Activated CD4-positive, alpha-beta memory T cell treated with anti-CD3 and anti-CD28 coated beads for 36 hours (primary cell): ENCODE data around the gene KCTD16. TPM values are rescaled to one million over a fixed set of nuclear protein-coding genes. Genes with fewer than 3 reads are reported as not detected.

Experiments
- CTCF ChIA-PET: fragments of 350-600 bp; sonication (Branson Sonifier 250); formaldehyde crosslinking; loops from one replicate; lab custom pipeline; 2021; ENCODE audit warnings: antibody characterized with exemption, inconsistent platforms; lab: Charles Lee
- POLR2A ChIA-PET: fragments of 350-600 bp; sonication (Branson Sonifier 250); formaldehyde crosslinking; loops from one replicate; lab custom pipeline; 2021; ENCODE audit warnings: antibody characterized with exemption; lab: Charles Lee
- DNase-seq: peaks from one replicate; pipeline ENCODE4 v3.0.0-alpha.2; 2020
- H3K27ac Mint-ChIP-seq: one replicate; pipeline ENCODE4 v1.8.0; 2021; ENCODE audit warnings: mixed read lengths
- H3K27me3 Mint-ChIP-seq: one replicate; pipeline ENCODE4 v1.8.0; 2021; ENCODE audit warnings: mixed read lengths
- H3K36me3 Mint-ChIP-seq: one replicate; pipeline ENCODE4 v1.8.0; 2021; ENCODE audit warnings: mixed read lengths
- H3K4me1 Mint-ChIP-seq: one replicate; pipeline ENCODE4 v1.8.0; 2021; ENCODE audit warnings: low read depth, mixed read lengths
- H3K4me3 Mint-ChIP-seq: one replicate; pipeline ENCODE4 v1.8.0; 2021; ENCODE audit warnings: mild to moderate bottlenecking, mixed read lengths
- H3K9me3 Mint-ChIP-seq: one replicate; pipeline ENCODE4 v1.8.0; 2021; ENCODE audit warnings: mixed read lengths
- intact Hi-C: fragments of 100-400 bp; cut with micrococcal nuclease; formaldehyde crosslinking; loops from one replicate; pipeline ENCODE4 v1.15.1; 2023
- total RNA-seq, 2 experiments: library from RNA; stranded (reverse); gene quantifications; one replicate each; pipeline ENCODE4 v1.2.3, GENCODE V29; 2021

The KCTD16 gene
- total RNA-seq, 2 experiments from 2014 or later, result 0.24 to 0.27 TPM

DNA sequence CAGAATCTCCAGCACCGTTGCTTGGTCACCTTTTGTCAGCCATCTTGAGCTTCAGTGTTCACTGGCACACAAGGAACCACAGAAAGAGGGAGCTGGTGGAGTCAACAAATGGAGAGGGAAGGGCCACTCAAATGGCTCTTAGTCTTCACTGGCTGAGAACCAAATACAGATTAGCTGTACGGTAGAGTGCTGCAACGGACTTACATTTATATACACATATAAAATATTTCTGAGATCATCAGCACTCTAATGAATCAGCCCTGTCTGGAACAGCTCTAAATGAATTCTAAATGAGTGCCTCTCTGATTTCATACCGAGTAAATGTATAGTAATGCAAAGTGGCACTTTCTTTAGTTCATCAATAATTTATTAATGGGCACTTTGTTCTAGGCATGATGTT is 24.8 kb downstream of the KCTD16 start:
- ChIA-PET CTCF (interaction anchor here (4.8 kb wide), 1 partner anchor 8 kb away, joined by 29 read pairs; no protein-coding TSS in a partner anchor), POLR2A (no interaction called here)
- H3K27ac Mint-ChIP-seq, result no peak overlapping the region
- no peaks in the 10 kb centered on the region for H3K4me1 Mint-ChIP-seq
- H3K36me3 Mint-ChIP-seq, result no peaks in the 10 kb centered on the region
- no peaks in the 10 kb centered on the region for H3K9me3 Mint-ChIP-seq
- peaks cover 5% of the 10 kb centered on the region for H3K27me3 Mint-ChIP-seq
- intact Hi-C loops, result loop anchor here (10.0 kb wide), 1 partner anchor 1841 kb away; no protein-coding TSS in a partner anchor
- DNase-seq, result no peak
- H3K4me3 Mint-ChIP-seq, result no peak overlapping the region

DNA sequence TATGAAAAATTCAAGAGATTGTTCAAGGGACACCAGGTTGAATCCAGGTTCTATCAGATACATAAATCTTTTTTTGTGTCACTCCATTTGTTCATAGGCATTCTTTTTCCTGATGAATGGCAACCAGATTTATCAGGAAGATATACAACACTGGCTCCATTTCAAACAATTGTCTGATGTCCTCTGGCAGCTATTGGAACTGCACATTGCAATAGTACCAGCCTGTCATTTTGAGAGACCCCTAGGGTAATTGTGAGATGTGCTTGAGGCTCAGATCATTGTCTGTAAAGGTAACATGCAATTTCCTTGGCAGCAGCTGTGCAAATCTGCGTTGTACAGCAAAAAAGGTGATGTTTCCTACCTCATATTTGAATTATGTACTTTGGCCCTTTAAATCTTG is 25.9 kb downstream of the KCTD16 start:
- CTCF ChIA-PET, result no interaction called here
- no peak overlapping the region for H3K4me3 Mint-ChIP-seq
- H3K27me3 Mint-ChIP-seq, result peaks cover 11% of the 10 kb centered on the region
- H3K36me3 Mint-ChIP-seq, result no peaks in the 10 kb centered on the region
- no peaks in the 10 kb centered on the region for H3K4me1 Mint-ChIP-seq
- intact Hi-C loops, result loop anchor here (10.0 kb wide), 1 partner anchor 1842 kb away; no protein-coding TSS in a partner anchor
- POLR2A ChIA-PET, result no interaction called here
- no peak overlapping the region for H3K27ac Mint-ChIP-seq
- no peaks in the 10 kb centered on the region for H3K9me3 Mint-ChIP-seq
- DNase-seq, result no peak

DNA sequence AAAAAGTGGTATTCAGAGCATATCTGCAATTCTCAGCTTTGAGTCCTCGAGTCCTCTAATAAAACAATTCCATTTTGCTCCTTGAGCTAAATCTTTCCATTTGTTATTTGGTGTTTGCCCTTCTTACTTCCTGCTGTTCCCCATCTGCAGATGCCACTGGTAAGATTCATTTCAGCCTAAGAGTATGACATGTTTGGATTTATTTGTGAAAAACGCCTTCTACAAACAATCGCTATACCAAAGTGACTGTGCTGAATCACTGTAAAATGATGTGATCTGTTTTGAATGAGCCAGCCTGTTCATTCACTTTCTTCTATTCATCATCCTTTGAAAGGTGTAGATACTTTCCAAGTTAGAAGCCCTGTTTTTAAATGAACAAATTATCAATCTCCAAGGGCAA is 27.7 kb downstream of the KCTD16 start:
- peaks cover 12% of the 10 kb centered on the region for H3K4me1 Mint-ChIP-seq
- no peak overlapping the region for H3K4me3 Mint-ChIP-seq
- no peaks in the 10 kb centered on the region for H3K9me3 Mint-ChIP-seq
- peaks cover 11% of the 10 kb centered on the region for H3K27me3 Mint-ChIP-seq
- H3K27ac Mint-ChIP-seq, result no peak overlapping the region
- ChIA-PET POLR2A (no interaction called here), CTCF (no interaction called here)
- no peak for DNase-seq
- intact Hi-C loops, result loop anchor here (10.0 kb wide), 1 partner anchor 1844 kb away; no protein-coding TSS in a partner anchor
- H3K36me3 Mint-ChIP-seq, result no peaks in the 10 kb centered on the region

DNA sequence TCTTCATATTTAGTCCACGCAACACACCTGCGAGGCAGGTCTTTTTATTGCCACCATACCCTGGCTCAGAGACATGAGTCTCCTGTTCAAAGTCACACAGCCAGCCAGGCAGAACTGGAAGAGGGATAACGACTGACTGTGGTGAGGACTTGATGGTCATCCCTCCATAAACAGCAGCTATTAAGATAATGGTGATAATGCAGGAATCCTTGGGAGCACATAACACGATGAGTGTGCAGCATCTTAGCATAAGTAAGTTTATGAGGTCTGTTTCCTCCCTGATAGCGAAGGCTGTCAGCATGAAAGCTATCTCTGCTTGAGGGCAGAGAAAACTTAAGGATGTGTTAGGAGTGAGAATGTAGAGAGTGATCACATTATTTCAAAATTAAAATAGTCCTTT is 30.9 kb downstream of the KCTD16 start:
- intact Hi-C loops, result no loop called here
- H3K27me3 Mint-ChIP-seq, result peaks cover 34% of the 10 kb centered on the region
- no peak for DNase-seq
- H3K4me3 Mint-ChIP-seq, result no peak overlapping the region
- ChIA-PET CTCF (no interaction called here), POLR2A (no interaction called here)
- H3K4me1 Mint-ChIP-seq, result peaks cover 19% of the 10 kb centered on the region
- H3K9me3 Mint-ChIP-seq, result no peaks in the 10 kb centered on the region
- H3K36me3 Mint-ChIP-seq, result no peaks in the 10 kb centered on the region
- no peak overlapping the region for H3K27ac Mint-ChIP-seq

DNA sequence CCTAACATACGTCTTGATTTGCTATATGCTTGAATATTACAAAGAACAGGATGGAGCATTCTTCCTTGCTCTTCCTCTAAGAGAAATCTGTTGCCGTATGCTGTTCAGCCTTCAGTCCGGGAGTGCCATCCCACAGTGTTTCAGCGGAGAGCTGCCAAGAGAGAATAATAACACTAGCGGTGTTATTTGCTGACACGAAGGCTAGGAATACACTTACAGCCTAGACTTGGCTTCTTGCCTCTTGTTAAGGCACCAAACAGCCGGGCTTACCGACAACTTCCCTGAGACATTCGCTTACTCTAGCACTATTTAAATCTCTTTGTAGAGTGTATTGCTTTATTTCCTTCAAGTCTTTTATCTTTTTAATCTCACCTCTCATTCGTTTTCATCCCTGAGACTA is 31.4 kb downstream of the KCTD16 start:
- Mint-ChIP-seq H3K36me3 (no peaks in the 10 kb centered on the region), H3K4me3 (no peak overlapping the region), H3K4me1 (peaks cover 19% of the 10 kb centered on the region), H3K27ac (no peak overlapping the region), H3K9me3 (no peaks in the 10 kb centered on the region), H3K27me3 (peaks cover 39% of the 10 kb centered on the region)
- intact Hi-C loops, result loop anchor here (2.0 kb wide), 1 partner anchor 1479 kb away; no protein-coding TSS in a partner anchor
- no peak for DNase-seq
- ChIA-PET CTCF (no interaction called here), POLR2A (no interaction called here)

DNA sequence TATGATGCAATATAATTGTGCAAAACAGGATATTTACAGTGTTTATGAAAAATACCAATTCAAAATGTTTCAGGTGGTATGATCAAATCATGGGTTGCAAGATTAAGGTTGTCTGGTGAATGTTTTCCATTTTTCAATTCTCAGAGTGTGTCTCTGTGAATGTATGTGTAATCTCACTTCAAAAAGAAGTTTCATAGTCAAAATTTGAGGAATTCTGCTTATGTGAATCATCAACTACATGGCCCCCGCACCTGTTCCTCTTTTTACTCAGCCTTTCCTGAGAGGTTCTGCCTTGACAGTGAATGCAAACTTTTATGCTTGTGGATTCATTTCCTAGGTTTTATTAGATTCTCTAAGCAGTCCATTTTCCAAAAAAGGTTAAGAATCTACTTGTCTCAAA is 32.1 kb downstream of the KCTD16 start:
- peaks cover 43% of the 10 kb centered on the region for H3K27me3 Mint-ChIP-seq
- no peak overlapping the region for H3K4me3 Mint-ChIP-seq
- peak; percentile 26 for DNase-seq
- no peaks in the 10 kb centered on the region for H3K9me3 Mint-ChIP-seq
- intact Hi-C loops, result loop anchor here (1.0 to 2.0 kb wide), 2 partner anchors 1478 to 1623 kb away; no protein-coding TSS in a partner anchor
- ChIA-PET CTCF (interaction anchor here (1.3 to 1.8 kb wide), 2 partner anchors 1477 to 1490 kb away, joined by 4 to 7 read pairs; no protein-coding TSS in a partner anchor), POLR2A (no interaction called here)
- H3K27ac Mint-ChIP-seq, result no peak overlapping the region
- H3K4me1 Mint-ChIP-seq, result peaks cover 19% of the 10 kb centered on the region
- no peaks in the 10 kb centered on the region for H3K36me3 Mint-ChIP-seq

DNA sequence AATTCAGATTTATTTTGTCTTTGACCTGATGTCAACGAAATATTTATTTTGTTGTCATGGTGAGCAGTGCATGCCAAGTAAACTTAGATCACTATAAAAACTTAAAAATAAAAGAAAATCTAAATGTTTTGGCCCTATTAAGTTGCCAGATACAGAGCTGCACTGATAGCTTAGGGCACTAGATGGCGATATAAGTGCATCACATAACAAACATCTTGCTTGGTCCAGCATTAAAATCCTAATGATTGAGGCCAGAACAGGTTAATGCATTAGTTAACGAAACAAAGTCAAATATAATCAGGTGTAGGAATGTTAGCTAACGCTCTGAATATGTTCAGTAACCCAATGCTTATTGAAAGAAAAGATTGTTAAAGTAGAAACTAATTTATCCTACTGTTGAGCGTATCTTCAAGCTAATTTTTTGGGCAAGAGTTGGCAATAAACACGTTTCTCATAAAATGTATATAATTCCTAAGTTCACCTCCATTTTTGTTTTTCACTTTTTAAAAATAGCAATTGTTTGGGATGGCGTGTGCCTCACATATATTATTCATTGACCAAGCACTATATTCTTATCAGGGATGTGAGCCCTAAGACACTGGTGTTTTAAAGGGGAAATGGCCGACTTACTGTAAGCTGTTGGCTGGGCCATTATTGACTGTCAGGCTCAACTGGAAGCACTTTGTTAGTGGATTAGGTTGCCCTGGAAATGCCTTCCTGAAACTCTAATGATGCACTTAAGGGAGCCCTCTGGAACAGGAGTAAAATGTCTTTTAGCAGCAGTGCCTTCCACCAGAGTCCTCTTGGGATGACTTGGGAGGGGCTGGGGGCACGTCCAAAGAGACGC is 33.3 kb downstream of the KCTD16 start:
- DNase-seq, result peak; percentile 25
- intact Hi-C loops, result loop anchor here (1.0 to 2.0 kb wide), 2 partner anchors 1477 to 1621 kb away; no protein-coding TSS in a partner anchor
- Mint-ChIP-seq H3K27me3 (peaks cover 45% of the 10 kb centered on the region), H3K4me1 (peaks cover 19% of the 10 kb centered on the region), H3K27ac (no peak overlapping the region), H3K36me3 (no peaks in the 10 kb centered on the region), H3K9me3 (no peaks in the 10 kb centered on the region), H3K4me3 (no peak overlapping the region)
- ChIA-PET CTCF (interaction anchor here (0.7 to 4.5 kb wide), 27 partner anchors 8 to 1927 kb away, joined by 3 to 47 read pairs (median 4); partner anchors contain the start of gene PRELID2), POLR2A (no interaction called here)

DNA sequence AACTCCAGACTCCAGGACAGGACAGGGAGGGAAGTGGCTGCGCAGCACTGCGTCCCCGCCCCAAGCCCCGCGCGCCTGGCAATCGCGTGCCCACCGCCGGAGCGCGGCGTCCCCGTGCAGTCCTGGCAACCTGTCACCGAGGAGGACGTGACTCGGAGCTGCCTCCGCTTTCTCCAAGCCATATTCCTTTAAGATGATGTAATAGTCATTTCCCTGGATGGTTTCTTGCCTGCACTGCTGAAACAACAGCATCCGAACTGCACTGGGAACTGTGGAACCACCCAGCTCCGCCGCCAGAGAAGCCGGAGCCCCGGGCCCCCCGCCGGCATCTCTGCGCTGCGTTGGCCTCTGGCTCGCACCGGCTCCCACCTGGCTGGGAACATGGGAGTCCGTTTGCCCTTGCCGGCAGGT is 34.5 kb downstream of the KCTD16 start:
- Mint-ChIP-seq H3K36me3 (no peaks in the 10 kb centered on the region), H3K4me1 (peaks cover 19% of the 10 kb centered on the region), H3K4me3 (no peak overlapping the region), H3K27ac (no peak overlapping the region), H3K27me3 (peaks cover 41% of the 10 kb centered on the region), H3K9me3 (no peaks in the 10 kb centered on the region)
- POLR2A ChIA-PET, result no interaction called here
- intact Hi-C loops, result no loop called here
- DNase-seq, result no peak
- CTCF ChIA-PET, result interaction anchor here (1.1 to 4.5 kb wide), 3 partner anchors 15 to 1622 kb away, joined by 3 to 47 read pairs (median 13); no protein-coding TSS in a partner anchor

DNA sequence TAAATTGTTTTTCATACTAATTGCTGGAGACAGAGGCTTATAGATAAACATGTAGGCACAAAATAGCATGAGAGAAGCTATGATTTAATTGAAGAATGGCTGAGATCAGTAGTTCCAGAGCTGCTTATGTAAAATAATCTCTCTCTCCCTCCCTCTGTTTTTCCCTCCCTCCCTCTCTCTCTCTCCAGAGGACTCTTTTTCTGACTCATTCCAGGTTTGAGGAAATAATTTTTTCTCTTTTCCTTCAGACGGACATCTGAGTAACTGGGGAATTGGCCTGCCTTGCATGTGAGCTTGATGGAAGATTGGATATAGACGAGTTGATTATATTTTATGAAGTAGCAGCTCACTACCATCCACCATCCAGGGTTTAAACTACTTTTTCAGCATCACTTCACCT is 35.5 kb downstream of the KCTD16 start:
- peaks cover 40% of the 10 kb centered on the region for H3K27me3 Mint-ChIP-seq
- no peaks in the 10 kb centered on the region for H3K9me3 Mint-ChIP-seq
- no peaks in the 10 kb centered on the region for H3K36me3 Mint-ChIP-seq
- intact Hi-C loops, result no loop called here
- H3K27ac Mint-ChIP-seq, result no peak overlapping the region
- H3K4me3 Mint-ChIP-seq, result no peak overlapping the region
- peaks cover 19% of the 10 kb centered on the region for H3K4me1 Mint-ChIP-seq
- ChIA-PET CTCF (interaction anchor here (0.7 to 4.5 kb wide), 3 partner anchors 14 to 1621 kb away, joined by 3 to 47 read pairs (median 4); no protein-coding TSS in a partner anchor), POLR2A (no interaction called here)
- DNase-seq, result no peak

DNA sequence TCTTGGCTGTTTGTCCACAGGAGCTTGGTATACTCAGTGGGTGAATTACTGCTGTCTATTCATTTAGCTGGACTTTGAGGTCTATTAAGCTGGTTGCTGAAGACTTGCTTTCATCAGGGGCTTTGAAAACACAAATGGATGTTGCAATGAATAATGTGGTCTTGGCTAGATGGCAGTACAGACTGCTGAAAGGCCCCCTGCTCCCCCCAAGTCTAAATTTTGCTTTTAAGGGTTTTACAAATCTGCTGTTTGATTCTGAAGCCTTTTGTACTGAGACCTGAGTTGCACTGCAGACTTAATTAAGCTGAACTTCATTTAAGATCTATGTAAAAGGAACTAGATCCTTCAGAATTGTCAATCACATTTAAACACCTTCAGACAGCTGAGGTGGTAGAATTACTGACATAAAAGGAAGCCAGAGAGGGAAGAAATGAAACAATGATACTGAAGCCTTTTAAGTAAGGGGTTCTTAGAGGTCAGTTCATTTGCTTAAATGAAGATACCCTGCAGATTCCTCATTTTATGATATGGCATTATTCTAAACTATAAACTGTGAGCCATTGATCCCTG is 37.3 kb downstream of the KCTD16 start:
- Mint-ChIP-seq H3K36me3 (no peaks in the 10 kb centered on the region), H3K4me1 (peaks cover 8% of the 10 kb centered on the region), H3K27me3 (peaks cover 38% of the 10 kb centered on the region), H3K9me3 (no peaks in the 10 kb centered on the region), H3K4me3 (no peak overlapping the region), H3K27ac (no peak overlapping the region)
- POLR2A ChIA-PET, result no interaction called here
- no peak for DNase-seq
- intact Hi-C loops, result no loop called here
- CTCF ChIA-PET, result no interaction called here

DNA sequence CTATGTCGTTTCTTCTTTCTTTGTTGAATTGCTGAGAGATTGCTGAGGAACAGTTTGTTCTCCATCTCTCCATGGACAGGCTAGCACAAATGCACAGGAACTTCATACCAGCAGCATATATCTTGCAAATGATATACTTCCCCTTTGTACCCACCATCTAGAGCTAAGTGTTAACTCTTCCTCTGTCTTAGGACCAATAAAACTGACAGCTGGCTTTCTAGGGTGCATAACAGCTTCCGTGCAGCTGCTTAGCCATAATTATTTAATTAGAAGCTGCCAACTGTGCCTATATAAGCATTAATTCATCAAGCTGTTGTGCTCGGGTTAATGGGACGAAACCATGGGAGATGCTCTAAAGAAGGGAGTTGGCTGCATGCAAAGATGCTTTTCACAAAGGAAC is 38.7 kb downstream of the KCTD16 start:
- ChIA-PET POLR2A (no interaction called here), CTCF (no interaction called here)
- no peak overlapping the region for H3K4me3 Mint-ChIP-seq
- peaks cover 40% of the 10 kb centered on the region for H3K27me3 Mint-ChIP-seq
- H3K27ac Mint-ChIP-seq, result no peak overlapping the region
- no peak for DNase-seq
- H3K9me3 Mint-ChIP-seq, result no peaks in the 10 kb centered on the region
- no peaks in the 10 kb centered on the region for H3K36me3 Mint-ChIP-seq
- peaks cover 7% of the 10 kb centered on the region for H3K4me1 Mint-ChIP-seq
- intact Hi-C loops, result no loop called here

DNA sequence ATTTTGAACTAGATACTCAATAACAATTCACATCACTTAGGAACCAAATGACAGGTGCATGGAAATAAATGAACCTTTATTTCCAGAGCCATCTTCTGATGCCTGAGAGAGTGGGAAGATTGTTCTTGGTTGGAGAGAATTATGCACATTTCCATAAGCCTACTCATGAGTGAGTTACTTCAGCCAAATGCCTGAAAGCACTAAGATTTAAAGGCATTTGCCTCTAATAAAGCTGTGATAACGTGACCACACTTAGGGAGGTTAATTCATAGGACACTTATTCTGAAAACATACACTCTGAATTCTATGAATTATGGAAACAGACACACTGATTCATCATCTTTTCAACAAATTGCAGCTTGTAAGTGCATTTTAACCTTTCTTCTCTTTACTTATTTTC is 40.0 kb downstream of the KCTD16 start:
- CTCF ChIA-PET, result no interaction called here
- peaks cover 33% of the 10 kb centered on the region for H3K27me3 Mint-ChIP-seq
- H3K36me3 Mint-ChIP-seq, result no peaks in the 10 kb centered on the region
- DNase-seq, result no peak
- no peak overlapping the region for H3K27ac Mint-ChIP-seq
- POLR2A ChIA-PET, result no interaction called here
- no peak overlapping the region for H3K4me3 Mint-ChIP-seq
- H3K4me1 Mint-ChIP-seq, result peaks cover under 1% of the 10 kb centered on the region
- intact Hi-C loops, result no loop called here
- no peaks in the 10 kb centered on the region for H3K9me3 Mint-ChIP-seq
